OCI-LY7 (cell line): ENCODE measurements around the gene KDM5C. TPM values are rescaled to one million over a fixed set of nuclear protein-coding genes. Genes with fewer than 3 reads are reported as not detected.

Source experiments
- BruUV-seq: library from RNA; stranded (reverse); fragments of 400-500 nt; replicated peaks from 2 replicates; lab custom pipeline; 2021; lab: Mats Ljungman, UMichigan
- CTCF ChIA-PET: fragments of 300-600 bp; sonication (Branson Sonifier 250); formaldehyde crosslinking; loops from one replicate; lab custom pipeline; 2022; ENCODE audit warnings: antibody characterized with exemption; ENCODE audit not compliant: unreplicated experiment; lab: Charles Lee
- POLR2A ChIA-PET: fragments of 300-600 bp; sonication (Branson Sonifier 250); formaldehyde crosslinking; loops from one replicate; lab custom pipeline; 2022; ENCODE audit warnings: antibody characterized with exemption; lab: Charles Lee
- DNase-seq: peaks from one replicate; pipeline ENCODE4 v3.0.0-alpha.2; 2015; ENCODE audit warnings: low spot score
- H2AFZ ChIP-seq: fragments of 200-600 bp; sonication (generic), shearing (Covaris generic); 2 replicates; pipeline ENCODE4 v1.6.1; 2014; ENCODE audit warnings: mild to moderate bottlenecking, antibody characterized with exemption, low read length, moderate library complexity
- H3K27ac ChIP-seq: fragments of 200-600 bp; sonication (generic); 2 replicates; pipeline ENCODE4 v1.5.1; 2014; ENCODE audit warnings: mixed run types, low read depth, mild to moderate bottlenecking, moderate library complexity, low read length, inconsistent platforms; ENCODE audit not compliant: poor library complexity, severe bottlenecking
- H3K36me3 ChIP-seq: fragments of 200-600 bp; sonication (generic); 2 replicates; pipeline ENCODE4 v1.6.1; 2014; ENCODE audit warnings: mild to moderate bottlenecking, antibody characterized with exemption, low read length, moderate library complexity, mixed read lengths; ENCODE audit not compliant: insufficient read depth
- H3K4me1 ChIP-seq: fragments of 200-600 bp; sonication (generic); 2 replicates; pipeline ENCODE4 v1.5.1; 2014; ENCODE audit warnings: mild to moderate bottlenecking, low read length; ENCODE audit not compliant: insufficient read depth, poor library complexity, severe bottlenecking
- H3K4me2 ChIP-seq: fragments of 200-600 bp; sonication (generic); 2 replicates; pipeline ENCODE4 v1.6.1; 2014; ENCODE audit warnings: mild to moderate bottlenecking, low read length
- H3K4me3 ChIP-seq: fragments of 200-600 bp; sonication (generic); 2 replicates; pipeline ENCODE4 v1.5.1; 2014; ENCODE audit warnings: mild to moderate bottlenecking, low read depth, low read length; ENCODE audit not compliant: poor library complexity, severe bottlenecking
- H3K79me2 ChIP-seq: fragments of 200-600 bp; sonication (generic); 2 replicates; pipeline ENCODE4 v1.6.1; 2016; ENCODE audit warnings: low read depth, mild to moderate bottlenecking, low read length, moderate library complexity, mixed read lengths; ENCODE audit not compliant: insufficient read depth
- H3K9me2 ChIP-seq: fragments of 200-600 bp; sonication (generic); 2 replicates; pipeline ENCODE4 v1.6.1; 2016; ENCODE audit warnings: mild to moderate bottlenecking, low read length, mixed read lengths; ENCODE audit not compliant: insufficient read depth
- H3K9me3 ChIP-seq: fragments of 200-600 bp; sonication (generic); 2 replicates; pipeline ENCODE4 v1.6.1; 2014; ENCODE audit warnings: mild to moderate bottlenecking, mixed run types, low read length, mixed read lengths
- H4K20me1 ChIP-seq: fragments of 200-600 bp; sonication (generic); 2 replicates; pipeline ENCODE4 v1.6.1; 2014; ENCODE audit warnings: mild to moderate bottlenecking, antibody characterized with exemption, low read length, moderate library complexity, mixed read lengths; ENCODE audit not compliant: insufficient read depth
- EZH2phosphoT487 ChIP-seq: fragments of 200-600 bp; sonication (generic); IDR thresholded peaks from 2 replicates; pipeline ENCODE4 v1.6.1; 2018; ENCODE audit warnings: low read depth, borderline replicate concordance, mild to moderate bottlenecking, mixed run types, antibody characterized with exemption, low read length, moderate library complexity, mixed read lengths
- intact Hi-C: fragments of 100-400 bp; cut with micrococcal nuclease; formaldehyde crosslinking; loops from one replicate; pipeline ENCODE4 v1.10.0; 2022; ENCODE audit not compliant: unreplicated experiment
- total RNA-seq, 2 experiments: library from RNA; depleted of rRNA in 1 of 2; stranded (reverse); fragments of >200 nt in 1 of 2; shearing (Covaris generic) in 1 of 2; gene quantifications; 2 replicates each; pipeline ENCODE4 v1.2.3, GENCODE V29; 2014 to 2022
- TF ChIP-seq, protein P1 (sequence below): fragments of 200-600 bp; sonication (generic); conservative IDR thresholded peaks from 2 replicates; pipeline ENCODE4 v1.5.1; 2014; ENCODE audit warnings: mild to moderate bottlenecking, antibody characterized with exemption, low read length, moderate library complexity, mixed read lengths

KDM5C gene
- total RNA-seq, 2 experiments from 2014 or later, result 54.8 to 90.5 TPM

DNA sequence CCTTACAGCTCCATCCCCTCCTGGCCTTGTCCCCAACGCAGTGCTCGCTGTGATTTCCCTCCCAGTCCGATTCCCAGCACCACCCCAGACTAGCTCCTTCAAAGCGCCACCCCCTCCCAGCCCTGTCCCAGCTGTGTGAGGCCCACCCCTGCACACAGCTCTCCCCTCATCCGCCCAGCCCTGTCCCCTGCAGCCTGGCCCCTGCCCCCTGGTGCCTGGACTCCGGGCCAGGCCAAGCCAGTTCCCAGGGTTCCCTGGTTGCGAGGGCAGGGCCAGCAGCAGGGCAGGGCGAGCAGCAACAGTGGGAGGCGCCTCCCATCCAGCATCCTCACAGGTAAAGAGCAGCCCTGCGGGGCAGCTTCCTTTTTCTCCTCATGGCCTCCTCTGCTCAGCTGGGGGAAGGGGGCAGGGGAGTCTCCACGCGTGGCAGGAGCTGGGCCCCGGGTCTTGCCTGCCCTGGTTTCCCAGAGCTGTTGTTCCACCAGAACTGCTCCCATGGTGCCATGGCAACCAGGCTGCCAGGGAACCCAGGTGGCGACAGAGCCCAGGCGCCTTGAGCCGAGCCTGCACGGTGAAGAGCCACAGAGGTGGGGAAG, 31.5 kb upstream of the KDM5C start:
- H3K4me1 ChIP-seq, result no peaks in the 10 kb centered on the region
- no peak overlapping the region for H2AFZ ChIP-seq
- no peak overlapping the region for H3K27ac ChIP-seq
- H3K4me2 ChIP-seq, result no peak overlapping the region
- H3K9me2 ChIP-seq, result no peaks in the 10 kb centered on the region
- H3K4me3 ChIP-seq, result no peak overlapping the region
- no peak for DNase-seq
- H3K9me3 ChIP-seq, result no peaks in the 10 kb centered on the region
- no peaks in the 10 kb centered on the region for H4K20me1 ChIP-seq
- POLR2A ChIA-PET, result no interaction called here
- intact Hi-C loops, result no loop called here
- no TSS peak for BruUV-seq
- H3K36me3 ChIP-seq, result no peaks in the 10 kb centered on the region
- no peak for TF ChIP-seq EZH2phosphoT487
- TF ChIP-seq, protein P1, sequence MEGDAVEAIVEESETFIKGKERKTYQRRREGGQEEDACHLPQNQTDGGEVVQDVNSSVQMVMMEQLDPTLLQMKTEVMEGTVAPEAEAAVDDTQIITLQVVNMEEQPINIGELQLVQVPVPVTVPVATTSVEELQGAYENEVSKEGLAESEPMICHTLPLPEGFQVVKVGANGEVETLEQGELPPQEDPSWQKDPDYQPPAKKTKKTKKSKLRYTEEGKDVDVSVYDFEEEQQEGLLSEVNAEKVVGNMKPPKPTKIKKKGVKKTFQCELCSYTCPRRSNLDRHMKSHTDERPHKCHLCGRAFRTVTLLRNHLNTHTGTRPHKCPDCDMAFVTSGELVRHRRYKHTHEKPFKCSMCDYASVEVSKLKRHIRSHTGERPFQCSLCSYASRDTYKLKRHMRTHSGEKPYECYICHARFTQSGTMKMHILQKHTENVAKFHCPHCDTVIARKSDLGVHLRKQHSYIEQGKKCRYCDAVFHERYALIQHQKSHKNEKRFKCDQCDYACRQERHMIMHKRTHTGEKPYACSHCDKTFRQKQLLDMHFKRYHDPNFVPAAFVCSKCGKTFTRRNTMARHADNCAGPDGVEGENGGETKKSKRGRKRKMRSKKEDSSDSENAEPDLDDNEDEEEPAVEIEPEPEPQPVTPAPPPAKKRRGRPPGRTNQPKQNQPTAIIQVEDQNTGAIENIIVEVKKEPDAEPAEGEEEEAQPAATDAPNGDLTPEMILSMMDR, result no peak
- CTCF ChIA-PET, result no interaction called here
- no peaks in the 10 kb centered on the region for H3K79me2 ChIP-seq

DNA sequence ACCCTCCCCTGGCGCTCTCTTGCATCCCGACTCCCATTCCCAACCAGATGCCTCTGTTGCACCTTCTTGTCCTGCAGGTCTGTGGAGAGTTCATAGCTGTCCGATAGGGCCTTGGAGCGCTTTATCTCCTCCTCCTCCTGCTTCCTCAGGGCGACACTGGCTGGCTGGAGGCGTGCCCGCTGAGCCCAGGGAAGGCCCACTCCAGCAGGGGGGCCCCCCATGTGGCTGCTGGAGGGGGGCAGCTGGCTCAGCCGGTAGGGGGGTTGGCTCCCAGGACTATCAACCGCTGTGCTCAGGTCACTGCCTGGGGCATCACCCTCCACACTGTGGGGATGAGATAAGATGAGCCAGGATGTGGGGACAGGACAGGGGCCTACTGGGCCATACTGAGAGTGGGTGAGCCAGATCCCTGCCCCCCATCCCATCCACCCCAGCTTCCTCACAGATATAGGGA, 30.8 kb upstream of the KDM5C start:
- intact Hi-C loops, result no loop called here
- Histone ChIP-seq H2AFZ (no peak overlapping the region), H3K4me1 (no peaks in the 10 kb centered on the region), H3K9me2 (no peaks in the 10 kb centered on the region), H3K4me2 (no peak overlapping the region), H3K9me3 (no peaks in the 10 kb centered on the region), H4K20me1 (no peaks in the 10 kb centered on the region), H3K27ac (no peak overlapping the region), H3K79me2 (no peaks in the 10 kb centered on the region), H3K4me3 (no peak overlapping the region), H3K36me3 (no peaks in the 10 kb centered on the region)
- TF ChIP-seq, protein P1, result no peak
- no peak for TF ChIP-seq EZH2phosphoT487
- no peak for DNase-seq
- ChIA-PET CTCF (no interaction called here), POLR2A (no interaction called here)
- no TSS peak for BruUV-seq
